ENCODE measurements around the gene CDX1. TPM values are rescaled to one million over a fixed set of nuclear protein-coding genes. Genes with fewer than 3 reads are reported as not detected.

The CDX1 gene
- not detected for total RNA-seq
- total RNA-seq = 0 reads per million in 2 donors

- H3K27me3 Mint-ChIP-seq = peaks cover 68% of the 10 kb centered on the region
- no peak within 1 kb of the TSS for H3K27ac Mint-ChIP-seq
- peak within 1 kb of the TSS; percentile 78 for H3K4me3 Mint-ChIP-seq
- DNase-seq (no peak), ATAC-seq (no peak)
- peaks cover 4% of the 10 kb centered on the region for H3K36me3 Mint-ChIP-seq (ENCODE audit: low read depth)
- no peaks in the 10 kb centered on the region for H3K9me3 ChIP-seq (ENCODE audit: control insufficient read depth, low read length, poor library complexity, severe bottlenecking)
- H3K4me1 Mint-ChIP-seq = peaks cover 5% of the 10 kb centered on the region
Observed at GRCh38 chr5:150166650-150167511, at the start of gene CDX1. CDX1 (plus strand) TSS chr5:150166778; CDS start chr5:150166877, 99 bp downstream.

DNA sequence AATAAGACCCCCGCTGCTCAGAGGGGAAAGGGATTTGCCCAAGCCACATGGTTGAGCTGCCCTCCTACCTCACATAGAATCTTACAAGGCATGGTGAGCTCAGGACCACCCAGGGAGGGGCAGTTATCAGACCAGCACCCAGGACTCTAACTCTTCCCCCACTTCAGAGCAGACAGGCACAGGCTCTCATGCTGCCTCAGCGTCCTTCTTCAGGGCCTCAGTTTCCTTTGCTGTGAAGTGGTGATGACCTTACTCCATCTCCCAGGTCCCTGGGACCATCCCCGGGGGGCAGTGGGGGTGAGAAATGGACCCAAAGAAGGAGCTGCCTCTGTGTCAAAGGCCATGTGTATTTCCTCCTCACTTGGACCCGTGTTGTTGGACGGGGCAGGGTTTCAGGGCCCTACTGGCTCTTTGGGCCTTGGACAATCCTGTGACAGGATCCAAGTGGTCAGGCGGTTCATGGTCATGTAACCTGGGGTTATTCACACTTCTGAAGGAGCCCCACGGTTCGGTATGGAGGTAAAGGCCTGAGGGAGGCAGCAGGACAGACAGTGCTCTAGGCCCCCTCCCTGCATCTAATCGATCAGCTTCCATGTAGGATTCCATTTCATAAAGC, 48.5 kb upstream of the CDX1 start:
- Mint-ChIP-seq H3K4me1 (peaks cover 3% of the 10 kb centered on the region), H3K27me3 (peaks cover 16% of the 10 kb centered on the region), H3K4me3 (no peak overlapping the region), H3K36me3 (ENCODE audit: low read depth) (no peaks in the 10 kb centered on the region), H3K27ac (no peak overlapping the region)
- ATAC-seq (no peak), DNase-seq (no peak)
- H3K9me3 ChIP-seq (ENCODE audit: control insufficient read depth, low read length, poor library complexity, severe bottlenecking) = no peaks in the 10 kb centered on the region

DNA sequence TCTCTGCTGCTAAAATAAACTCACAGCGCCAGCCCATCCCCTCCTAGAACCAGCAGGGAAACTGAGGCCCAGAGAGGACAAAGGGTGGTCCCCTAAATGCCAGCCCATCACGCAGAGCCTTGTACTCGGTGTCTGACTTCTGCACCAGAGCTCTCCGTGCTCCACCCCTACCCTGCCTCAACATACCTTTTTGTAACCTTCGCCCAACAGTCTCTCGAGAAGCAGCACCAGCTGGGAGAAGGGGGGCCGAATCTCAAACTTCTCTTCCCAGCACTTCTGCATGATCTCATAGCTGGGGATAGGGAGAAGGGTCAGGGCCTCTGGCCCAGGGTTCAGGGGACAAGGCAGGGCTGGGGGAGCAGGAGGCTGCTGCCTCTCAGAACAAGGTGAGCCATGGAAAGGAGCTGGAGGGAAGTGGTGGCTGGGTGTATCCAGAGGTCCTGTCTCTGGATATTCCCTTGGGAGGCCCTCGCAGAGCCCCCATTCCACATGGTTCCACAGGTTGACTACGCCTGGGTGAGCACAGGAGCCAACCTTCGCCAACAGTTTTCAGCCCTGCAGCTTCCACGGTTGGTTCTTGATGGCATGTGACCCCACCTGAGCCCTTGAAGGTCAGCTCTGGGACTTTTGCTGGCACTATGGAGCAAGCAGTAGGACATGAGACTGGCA, 47.9 kb upstream of the CDX1 start:
- H3K9me3 ChIP-seq (ENCODE audit: control insufficient read depth, low read length, poor library complexity, severe bottlenecking) = no peaks in the 10 kb centered on the region
- Mint-ChIP-seq H3K36me3 (ENCODE audit: low read depth) (no peaks in the 10 kb centered on the region), H3K4me3 (no peak overlapping the region), H3K27me3 (peaks cover 10% of the 10 kb centered on the region), H3K4me1 (peaks cover 3% of the 10 kb centered on the region), H3K27ac (no peak overlapping the region)
- no peak for ATAC-seq
- no peak for DNase-seq

GRCh38 chr5:150119421-150120061, 47.0 kb upstream of the CDX1 start:
- peaks cover 3% of the 10 kb centered on the region for H3K4me1 Mint-ChIP-seq
- no peak for ATAC-seq
- H3K27ac Mint-ChIP-seq = no peak overlapping the region
- no peaks in the 10 kb centered on the region for H3K36me3 Mint-ChIP-seq (ENCODE audit: low read depth)
- no peak for DNase-seq
- H3K27me3 Mint-ChIP-seq = peaks cover 6% of the 10 kb centered on the region
- H3K9me3 ChIP-seq (ENCODE audit: control insufficient read depth, low read length, poor library complexity, severe bottlenecking) = no peaks in the 10 kb centered on the region
- H3K4me3 Mint-ChIP-seq = no peak overlapping the region

- Mint-ChIP-seq H3K4me1 (peaks cover 3% of the 10 kb centered on the region), H3K27ac (no peak overlapping the region)
- ATAC-seq = no peak
Observed at GRCh38 chr5:150120062-150120441, 46.5 kb upstream of the CDX1 start.

GRCh38 chr5:150120617-150121447, 45.7 kb upstream of the CDX1 start:
- no peak for ATAC-seq
- no peak for DNase-seq
- H3K27ac Mint-ChIP-seq = no peak overlapping the region

More at GRCh38 chr5:150120062-150120441, 46.5 kb upstream of the CDX1 start:
- Mint-ChIP-seq H3K4me3 (no peak overlapping the region), H3K27me3 (peaks cover under 1% of the 10 kb centered on the region), H3K36me3 (ENCODE audit: low read depth) (no peaks in the 10 kb centered on the region)
- no peaks in the 10 kb centered on the region for H3K9me3 ChIP-seq (ENCODE audit: control insufficient read depth, low read length, poor library complexity, severe bottlenecking)
- DNase-seq = no peak

GRCh38 chr5:150121448-150122157, 45.0 kb upstream of the CDX1 start:
- no peaks in the 10 kb centered on the region for H3K9me3 ChIP-seq (ENCODE audit: control insufficient read depth, low read length, poor library complexity, severe bottlenecking)
- Mint-ChIP-seq H3K36me3 (ENCODE audit: low read depth) (no peaks in the 10 kb centered on the region), H3K4me3 (no peak overlapping the region), H3K4me1 (peaks cover 3% of the 10 kb centered on the region), H3K27ac (no peak overlapping the region), H3K27me3 (no peaks in the 10 kb centered on the region)
- DNase-seq (no peak), ATAC-seq (no peak)

More at GRCh38 chr5:150120617-150121447, 45.7 kb upstream of the CDX1 start:
- H3K4me1 Mint-ChIP-seq = peaks cover 3% of the 10 kb centered on the region
- no peak overlapping the region for H3K4me3 Mint-ChIP-seq
- no peaks in the 10 kb centered on the region for H3K9me3 ChIP-seq (ENCODE audit: control insufficient read depth, low read length, poor library complexity, severe bottlenecking)
- H3K27me3 Mint-ChIP-seq = no peaks in the 10 kb centered on the region
- no peaks in the 10 kb centered on the region for H3K36me3 Mint-ChIP-seq (ENCODE audit: low read depth)

DNA sequence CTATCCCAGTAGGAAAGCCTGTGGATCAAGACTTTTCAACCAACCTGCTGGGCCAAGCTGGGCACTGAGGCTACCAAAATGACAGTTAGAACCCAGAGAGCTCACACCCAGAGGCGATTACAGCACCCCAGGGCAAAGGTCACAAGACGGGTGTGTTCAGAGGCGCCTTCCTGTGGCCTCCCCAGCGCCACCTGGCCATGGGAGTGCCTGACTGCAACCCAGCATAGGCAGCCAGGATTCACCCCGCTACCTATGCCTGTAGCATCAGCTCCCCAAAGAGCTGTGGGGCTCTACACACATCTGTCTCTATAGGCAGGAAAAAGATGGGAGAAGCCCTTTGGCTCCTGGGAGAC, 44.4 kb upstream of the CDX1 start:
- H3K27ac Mint-ChIP-seq = no peak overlapping the region
- H3K27me3 Mint-ChIP-seq = no peaks in the 10 kb centered on the region
- DNase-seq = no peak
- H3K4me1 Mint-ChIP-seq = peaks cover 3% of the 10 kb centered on the region
- peak; percentile 54 for ATAC-seq
- no peaks in the 10 kb centered on the region for H3K9me3 ChIP-seq (ENCODE audit: control insufficient read depth, low read length, poor library complexity, severe bottlenecking)
- no peaks in the 10 kb centered on the region for H3K36me3 Mint-ChIP-seq (ENCODE audit: low read depth)
- no peak overlapping the region for H3K4me3 Mint-ChIP-seq

- no peak overlapping the region for H3K4me3 Mint-ChIP-seq
- peaks cover 3% of the 10 kb centered on the region for H3K4me1 Mint-ChIP-seq
- ATAC-seq = no peak
- no peak overlapping the region for H3K27ac Mint-ChIP-seq
- H3K9me3 ChIP-seq (ENCODE audit: control insufficient read depth, low read length, poor library complexity, severe bottlenecking) = no peaks in the 10 kb centered on the region
- no peaks in the 10 kb centered on the region for H3K36me3 Mint-ChIP-seq (ENCODE audit: low read depth)
- no peak for DNase-seq
- H3K27me3 Mint-ChIP-seq = no peaks in the 10 kb centered on the region
Observed at GRCh38 chr5:150122536-150123481, 43.8 kb upstream of the CDX1 start.

GRCh38 chr5:150123542-150123941, 43.0 kb upstream of the CDX1 start:
- no peak overlapping the region for H3K27ac Mint-ChIP-seq
- H3K4me1 Mint-ChIP-seq = peaks cover 5% of the 10 kb centered on the region
- peaks cover 5% of the 10 kb centered on the region for H3K27me3 Mint-ChIP-seq
- no peaks in the 10 kb centered on the region for H3K9me3 ChIP-seq (ENCODE audit: control insufficient read depth, low read length, poor library complexity, severe bottlenecking)
- H3K36me3 Mint-ChIP-seq (ENCODE audit: low read depth) = no peaks in the 10 kb centered on the region
- no peak for ATAC-seq
- DNase-seq = no peak
- no peak overlapping the region for H3K4me3 Mint-ChIP-seq

- Mint-ChIP-seq H3K27ac (no peak overlapping the region), H3K36me3 (ENCODE audit: low read depth) (no peaks in the 10 kb centered on the region), H3K4me1 (peaks cover 5% of the 10 kb centered on the region), H3K4me3 (no peak overlapping the region), H3K27me3 (peaks cover 8% of the 10 kb centered on the region)
- H3K9me3 ChIP-seq (ENCODE audit: control insufficient read depth, low read length, poor library complexity, severe bottlenecking) = no peaks in the 10 kb centered on the region
- ATAC-seq (no peak), DNase-seq (no peak)
Observed at GRCh38 chr5:150124111-150124557, 42.4 kb upstream of the CDX1 start.
